HepG2 (cell line): Measurements from ENCODE around the gene TMCO2. TPM values are rescaled to one million over a fixed set of nuclear protein-coding genes. Genes with fewer than 3 reads are reported as not detected.
A peak's percentile ranks its signal among the peaks of the same experiment; 100 is the strongest.

ENCODE experiments used
- BATF2 ChIP-seq: sonication (generic); formaldehyde crosslinking; IDR thresholded peaks from 2 replicates; pipeline ENCODE4 v1.8.0; 2022; ENCODE audit warnings: mild to moderate bottlenecking, missing genetic modification reagents, moderate library complexity
- CBFB ChIP-seq: sonication (generic); formaldehyde crosslinking; IDR thresholded peaks from 2 replicates; pipeline ENCODE4 v1.4.0; 2020; ENCODE audit warnings: missing genetic modification reagents
- CENPX ChIP-seq: sonication (generic); formaldehyde crosslinking; IDR thresholded peaks from 2 replicates; pipeline ENCODE4 v1.9.0; 2021; ENCODE audit warnings: mild to moderate bottlenecking, missing genetic modification reagents, moderate library complexity
- E2F5 ChIP-seq: sonication (generic); formaldehyde crosslinking; conservative IDR thresholded peaks from 2 replicates; pipeline ENCODE4 v1.4.0; 2020; ENCODE audit warnings: missing genetic modification reagents
- KDM6A ChIP-seq: IDR thresholded peaks from 2 replicates; pipeline ENCODE4 v1.6.1; 2016; ENCODE audit warnings: low read depth
- MNT ChIP-seq: fragments of 450-650 bp; IDR thresholded peaks from 2 replicates; pipeline ENCODE4 v1.6.1; 2016
- NR0B2 ChIP-seq: sonication (generic); formaldehyde crosslinking; IDR thresholded peaks from 2 replicates; pipeline ENCODE4 v1.4.0; 2020; ENCODE audit warnings: mild to moderate bottlenecking, missing genetic modification reagents
- PAX8 ChIP-seq: sonication (generic); formaldehyde crosslinking; IDR thresholded peaks from 2 replicates; pipeline ENCODE4 v1.8.0; 2022; ENCODE audit warnings: mild to moderate bottlenecking, missing genetic modification reagents, borderline replicate concordance
- PPARG ChIP-seq: conservative IDR thresholded peaks from 2 replicates; pipeline ENCODE4 v1.6.1; 2016; ENCODE audit warnings: missing biosample characterization, missing genetic modification reagents
- RNF2 ChIP-seq: fragments of 450-650 bp; conservative IDR thresholded peaks from 2 replicates; pipeline ENCODE4 v1.6.1; 2016; ENCODE audit warnings: low read depth
- RXRA ChIP-seq: sonication (generic); formaldehyde crosslinking; IDR thresholded peaks from 2 replicates; pipeline ENCODE4 v1.5.1; 2020; ENCODE audit warnings: missing genetic modification reagents
- SETDB1 ChIP-seq: sonication (generic); formaldehyde crosslinking; IDR thresholded peaks from 2 replicates; pipeline ENCODE4 v1.5.1; 2020; ENCODE audit warnings: missing genetic modification reagents, mild to moderate bottlenecking, borderline replicate concordance
- TBX2 ChIP-seq: sonication (generic); formaldehyde crosslinking; IDR thresholded peaks from 2 replicates; pipeline ENCODE4 v1.5.0; 2020; ENCODE audit warnings: missing genetic modification reagents, mild to moderate bottlenecking, borderline replicate concordance
- TBX3 ChIP-seq: fragments of 450-650 bp; IDR thresholded peaks from 2 replicates; pipeline ENCODE4 v1.6.1; 2017; ENCODE audit warnings: antibody characterized with exemption, mild to moderate bottlenecking, inconsistent platforms, borderline replicate concordance
- ZBTB34 ChIP-seq: sonication (generic); formaldehyde crosslinking; IDR thresholded peaks from 2 replicates; pipeline ENCODE4 v1.8.0; 2022; ENCODE audit warnings: mild to moderate bottlenecking, missing genetic modification reagents
- ZBTB42 ChIP-seq: sonication (generic); formaldehyde crosslinking; IDR thresholded peaks from 2 replicates; pipeline ENCODE4 v1.5.0; 2020; ENCODE audit warnings: mild to moderate bottlenecking, missing genetic modification reagents
- ZFY ChIP-seq: sonication (generic); formaldehyde crosslinking; IDR thresholded peaks from 2 replicates; pipeline ENCODE4 v1.4.0; 2020; ENCODE audit warnings: missing genetic modification reagents
- ZNF143 ChIP-seq: sonication (generic); formaldehyde crosslinking; IDR thresholded peaks from 2 replicates; pipeline ENCODE4 v1.4.0; 2020; ENCODE audit warnings: missing genetic modification reagents
- ZNF44 ChIP-seq: sonication (generic); formaldehyde crosslinking; IDR thresholded peaks from 2 replicates; pipeline ENCODE4 v1.5.1; 2020; ENCODE audit warnings: mild to moderate bottlenecking, missing genetic modification reagents
- ZNF546 ChIP-seq: sonication (generic); formaldehyde crosslinking; conservative IDR thresholded peaks from 2 replicates; pipeline ENCODE4 v1.8.1; 2023; ENCODE audit warnings: mild to moderate bottlenecking, missing genetic modification reagents
- ZNF616 ChIP-seq: sonication (generic); formaldehyde crosslinking; IDR thresholded peaks from 2 replicates; pipeline ENCODE4 v1.5.0; 2020; ENCODE audit warnings: low read depth, mild to moderate bottlenecking, missing genetic modification reagents
- ZNF781 ChIP-seq: sonication (generic); formaldehyde crosslinking; IDR thresholded peaks from 2 replicates; pipeline ENCODE4 v1.5.1; 2020; ENCODE audit warnings: borderline replicate concordance, mild to moderate bottlenecking, missing genetic modification reagents; ENCODE audit errors: not compliant biosample characterization
- ZNF879 ChIP-seq: sonication (generic); formaldehyde crosslinking; IDR thresholded peaks from 2 replicates; pipeline ENCODE4 v1.8.1; 2023; ENCODE audit warnings: missing genetic modification reagents
- ZNF891 ChIP-seq: sonication (generic); formaldehyde crosslinking; IDR thresholded peaks from 2 replicates; pipeline ENCODE4 v1.5.0; 2020; ENCODE audit warnings: mild to moderate bottlenecking, missing genetic modification reagents
- ZSCAN9 ChIP-seq: IDR thresholded peaks from 2 replicates; pipeline ENCODE4 v1.6.1; 2016; ENCODE audit warnings: borderline replicate concordance
- polyA plus RNA-seq, 8 experiments: library from polyadenylated mRNA; depleted of rRNA in 3 of 8; stranded (reverse) in 7 of 8; unstranded in 1 of 8; fragments of >200 nt; fragmentation: Illumina TruSeq in 4 of 8; extraction: Trizol in 4 of 8; gene quantifications; 2 replicates each; pipeline versions ENCODE4 v1.2.1 to v1.2.3, GENCODE V29; 2011 to 2016; ENCODE audit warnings: low read depth in 4 of 8, missing spikeins in 1 of 8, mixed read lengths in 1 of 8; ENCODE audit not compliant: insufficient read depth in 1 of 8
- total RNA-seq, 5 experiments: library from RNA; depleted of rRNA; stranded (reverse); fragments of >200 nt; fragmentation: Illumina TruSeq; extraction: Trizol; gene quantifications; 2 replicates each; pipeline ENCODE4 v1.2.3, GENCODE V29; 2016; ENCODE audit warnings: low read depth in 1 of 5

The TMCO2 gene
- total and polyA plus RNA-seq, 2 of the 13 experiments (the other 11 are each of a cell fraction or from before 2014, with no cell fraction given): not detected

- TF ChIP-seq TBX2 (CRISPR knock-in tag): peak; percentile 82
- peak; percentile 58; the same call in 1 of the 2 replicates for TF ChIP-seq ZNF616 (CRISPR knock-in tag)
- TF ChIP-seq ZNF44 (CRISPR knock-in tag): peak; percentile 92; the same call in 1 of the 2 replicates
- TF ChIP-seq ZNF781 (CRISPR knock-in tag): peak; percentile 70
- no peak for TF ChIP-seq CENPX (CRISPR knock-in tag)
- 0 out of 2 replicates have a peak, but pooled peaks have one; percentile 40 for TF ChIP-seq PPARG
- TF ChIP-seq RNF2: 0 out of 2 replicates have a peak, but pooled peaks have one; percentile 22
- TF ChIP-seq ZSCAN9 (CRISPR knock-in tag): peak; percentile 88
- TF ChIP-seq RXRA (CRISPR knock-in tag): peak; percentile 79
- peak; percentile 61; the same call in 1 of the 2 replicates for TF ChIP-seq ZNF546 (CRISPR knock-in tag)
- TF ChIP-seq E2F5 (CRISPR knock-in tag): 0 out of 2 replicates have a peak, but pooled peaks have one; percentile 21
- TF ChIP-seq ZNF891: peak; percentile 90
- peak; percentile 86 for TF ChIP-seq CBFB (CRISPR knock-in tag)
- no peak; the same call in 1 of the 2 replicates for TF ChIP-seq ZNF143
- TF ChIP-seq NR0B2 (CRISPR knock-in tag): 0 out of 2 replicates have a peak, but pooled peaks have one; percentile 25
- TF ChIP-seq KDM6A: peak; percentile 10; the same call in 1 of the 2 replicates
- TF ChIP-seq ZBTB34 (CRISPR knock-in tag): peak; percentile 39; the same call in 1 of the 2 replicates
- TF ChIP-seq TBX3: peak; percentile 10; the same call in 1 of the 2 replicates
- peak; percentile 97 for TF ChIP-seq ZFY (CRISPR knock-in tag)
- TF ChIP-seq MNT: peak; percentile 60; the same call in 1 of the 2 replicates
- TF ChIP-seq ZNF879 (CRISPR knock-in tag): no peak; the same call in 1 of the 2 replicates
- TF ChIP-seq PAX8 (CRISPR knock-in tag): no peak
- peak; percentile 53; the same call in 1 of the 2 replicates for TF ChIP-seq ZBTB42 (CRISPR knock-in tag)
- TF ChIP-seq SETDB1: no peak
- TF ChIP-seq BATF2 (CRISPR knock-in tag): no peak; the same call in 1 of the 2 replicates
Measured at GRCh38 chr1:40257688-40258444, 10.1 kb downstream of the TMCO2 start, which contains the start of gene ZMPSTE24 (continued).
